K562 (cell line): Measurements from ENCODE around the gene ALDH1A3. TPM values are rescaled to one million over a fixed set of nuclear protein-coding genes. Genes with fewer than 3 reads are reported as not detected.

Experiments
- ATAC-seq: fragments of 200-7000 bp; cut with Tn5 transposase; 3 replicates; pipeline ENCODE4 v1.9.1; 2020; ENCODE audit warnings: moderate library complexity
- BruUV-seq: library from RNA; stranded (reverse); fragments of 400-500 nt; replicated peaks from 2 replicates; lab custom pipeline; 2021; lab: Mats Ljungman, UMichigan
- CTCF ChIA-PET: fragments of 300-600 bp; formaldehyde crosslinking; extraction: SDS; loops from one replicate; lab custom pipeline; 2021; ENCODE audit warnings: low intra/inter-chr PET ratio; lab: Yijun Ruan, JAX
- POLR2A ChIA-PET: fragments of 300-600, 350-650 bp; sonication (Branson Sonifier 250); formaldehyde crosslinking; extraction: SDS; loops from one replicate; lab custom pipeline; 2021; ENCODE audit warnings: antibody characterized with exemption, inconsistent platforms; lab: Yijun Ruan, JAX
- DNase-seq, 4 experiments: peaks; one replicate each; pipeline versions ENCODE4 v3.0.0 to v3.0.0-alpha.2; 2011 to 2018; ENCODE audit warnings: low spot score in 3 of 4, mixed read lengths in 3 of 4; ENCODE audit errors: extremely low read depth in 1 of 4
- FAIRE-seq: peaks from 2 replicates; lab custom pipeline; 2011; peaks lifted over from hg19 to GRCh38; lab: Jason Lieb, UNC
- H2AFZ ChIP-seq: 2 replicates; pipeline ENCODE4 v1.6.0; 2011; ENCODE audit warnings: low read depth, low read length, control low read depth, inconsistent platforms
- H3K27ac ChIP-seq: fragments of 200-600 bp; 3 replicates; pipeline ENCODE4 v1.8.0; 2011; ENCODE audit warnings: low read depth, mild to moderate bottlenecking, control low read depth, inconsistent platforms, low read length, moderate library complexity, mixed read lengths; ENCODE audit errors: extremely low read depth
- H3K27me3 ChIP-seq, 2 experiments: fragments of 300-600 bp in 1 of 2; 2 replicates in 1 of 2; 3 replicates in 1 of 2; pipeline versions ENCODE4 v1.6.0 to v1.8.0; 2011; ENCODE audit warnings: inconsistent platforms in 2 of 2, low read length in 2 of 2, mild to moderate bottlenecking in 1 of 2, mixed read lengths in 1 of 2, moderate library complexity in 1 of 2; ENCODE audit not compliant: control insufficient read depth in 2 of 2, insufficient read depth in 2 of 2
- H3K36me3 ChIP-seq: fragments of 300-600 bp; 3 replicates; pipeline ENCODE4 v1.8.0; 2011; ENCODE audit warnings: mild to moderate bottlenecking, low read length, inconsistent platforms; ENCODE audit not compliant: control insufficient read depth, insufficient read depth
- H3K4me1 ChIP-seq, 2 experiments: fragments of 200-600 bp in 1 of 2; replicated peaks in 1 of 2; 2 replicates in 1 of 2; 3 replicates in 1 of 2; pipeline versions ENCODE4 v1.5.1 to v1.8.0; 2011; ENCODE audit warnings: inconsistent platforms in 2 of 2, low read length in 2 of 2, mild to moderate bottlenecking in 1 of 2, mixed read lengths in 1 of 2, moderate library complexity in 1 of 2; ENCODE audit not compliant: control insufficient read depth in 2 of 2, insufficient read depth in 2 of 2
- H3K4me2 ChIP-seq: 2 replicates; pipeline ENCODE4 v1.6.1; 2011; ENCODE audit warnings: low read length, control low read depth, inconsistent platforms, mixed read lengths; ENCODE audit not compliant: insufficient read depth
- H3K4me3 ChIP-seq: fragments of 200-600 bp; sonication (generic), shearing (Covaris generic); 2 replicates; pipeline ENCODE4 v1.5.1; 2016; ENCODE audit warnings: control low read depth, inconsistent platforms
- H3K79me2 ChIP-seq: fragments of 200-600 bp; 3 replicates; pipeline ENCODE4 v1.8.0; 2011; ENCODE audit warnings: low read length, inconsistent platforms; ENCODE audit not compliant: control insufficient read depth, insufficient read depth
- H3K9ac ChIP-seq, 2 experiments: 2 replicates each; pipeline versions ENCODE4 v1.6.0 to v1.6.1; 2011; ENCODE audit warnings: low read depth in 2 of 2, low read length in 2 of 2, control low read depth in 1 of 2, inconsistent platforms in 1 of 2, mild to moderate bottlenecking in 1 of 2, mixed read lengths in 1 of 2; ENCODE audit not compliant: insufficient read depth in 1 of 2
- H3K9me1 ChIP-seq: one replicate; pipeline ENCODE4 v1.6.0; 2011; ENCODE audit warnings: inconsistent platforms, mild to moderate bottlenecking, low read length, moderate library complexity; ENCODE audit not compliant: control insufficient read depth, insufficient read depth
- H3K9me3 ChIP-seq: replicated peaks from 2 replicates; pipeline ENCODE4 v1.5.1; 2011; ENCODE audit warnings: low read depth, low read length, inconsistent platforms; ENCODE audit not compliant: control insufficient read depth, insufficient read depth
- H4K20me1 ChIP-seq: replicated peaks from 2 replicates; pipeline ENCODE4 v1.6.1; 2011; ENCODE audit warnings: low read length, inconsistent platforms, mixed read lengths; ENCODE audit not compliant: control insufficient read depth, insufficient read depth
- BCLAF1 ChIP-seq, 2 experiments: fragments of 450-650 bp in 1 of 2; IDR thresholded peaks; 2 replicates each; pipeline ENCODE4 v1.6.1; 2011 to 2017; ENCODE audit warnings: low read depth in 2 of 2, antibody characterized with exemption in 1 of 2, borderline replicate concordance in 1 of 2, low read length in 1 of 2, mild to moderate bottlenecking in 1 of 2, mixed read lengths in 1 of 2; ENCODE audit not compliant: control insufficient read depth in 1 of 2
- HIVEP1 ChIP-seq: fragments of 250-450 bp; sonication (Bioruptor Pico); IDR thresholded peaks from 2 replicates; pipeline ENCODE4 v1.4.0; 2020; ENCODE audit warnings: mild to moderate bottlenecking
- HMG20B ChIP-seq: fragments of 250-450 bp; sonication (Bioruptor Pico); IDR thresholded peaks from 2 replicates; pipeline ENCODE4 v1.5.0; 2021; ENCODE audit warnings: mild to moderate bottlenecking
- LEF1 ChIP-seq: fragments of 450-650 bp; IDR thresholded peaks from 2 replicates; pipeline ENCODE4 v1.6.1; 2016; ENCODE audit warnings: mild to moderate bottlenecking
- MAFF ChIP-seq: IDR thresholded peaks from 2 replicates; pipeline ENCODE4 v1.6.1; 2012; ENCODE audit warnings: low read length, improper control_type of control experiment
- MEIS2 ChIP-seq: fragments of 450-650 bp; IDR thresholded peaks from 2 replicates; pipeline ENCODE4 v1.6.1; 2014; ENCODE audit warnings: mild to moderate bottlenecking; ENCODE audit not compliant: partially characterized antibody
- NR2F6 ChIP-seq: fragments of 450-650 bp; formaldehyde crosslinking; IDR thresholded peaks from 2 replicates; pipeline ENCODE4 v1.4.0; 2020; ENCODE audit warnings: mild to moderate bottlenecking
- OTX1 ChIP-seq: fragments of 450-650 bp; formaldehyde crosslinking; IDR thresholded peaks from 2 replicates; pipeline ENCODE4 v1.4.0; 2022; ENCODE audit warnings: mild to moderate bottlenecking
- RCOR1 ChIP-seq, 2 experiments: IDR thresholded peaks; 2 replicates each; pipeline ENCODE4 v1.6.1; 2012; ENCODE audit warnings: low read depth in 2 of 2, low read length in 2 of 2, borderline replicate concordance in 1 of 2, improper control_type of control experiment in 1 of 2
- SIRT6 ChIP-seq: IDR thresholded peaks from one replicate; pipeline ENCODE4 v1.6.1; 2012; ENCODE audit warnings: low read depth, mild to moderate bottlenecking, control low read depth, inconsistent platforms, low read length, moderate library complexity
- SNIP1 ChIP-seq: fragments of 450-650 bp; IDR thresholded peaks from 2 replicates; pipeline ENCODE4 v1.7.1; 2017; ENCODE audit warnings: low read depth, mild to moderate bottlenecking
- SRSF7 ChIP-seq: fragments of 200-400 bp; formaldehyde crosslinking; optimal IDR thresholded peaks from 2 replicates; pipeline ENCODE3; 2017; ENCODE audit warnings: mild to moderate bottlenecking, low read depth, low read length
- TAF1 ChIP-seq: IDR thresholded peaks from 2 replicates; pipeline ENCODE4 v1.6.1; 2011; ENCODE audit warnings: mild to moderate bottlenecking, low read length, moderate library complexity; ENCODE audit not compliant: insufficient read depth, control insufficient read depth, severe bottlenecking; ENCODE audit errors: extremely low read depth
- VEZF1 ChIP-seq: fragments of 200-800 bp; sonication (Bioruptor generic); IDR thresholded peaks from 2 replicates; pipeline ENCODE4 v1.6.1; 2017; ENCODE audit warnings: missing genetic modification characterization, missing compliant biosample characterization
- XRCC3 ChIP-seq: fragments of 450-650 bp; IDR thresholded peaks from 2 replicates; pipeline ENCODE4 v1.6.1; 2017; ENCODE audit warnings: mild to moderate bottlenecking, moderate library complexity
- ZNF76 ChIP-seq: fragments of 250-450 bp; sonication (Bioruptor Pico); IDR thresholded peaks from 2 replicates; pipeline ENCODE4 v1.4.0; 2020; ENCODE audit warnings: mild to moderate bottlenecking, moderate library complexity, borderline replicate concordance
- ZZZ3 ChIP-seq: fragments of 450-650 bp; IDR thresholded peaks from 2 replicates; pipeline ENCODE4 v1.6.1; 2016; ENCODE audit warnings: antibody characterized with exemption, mild to moderate bottlenecking, moderate library complexity
- WGBS: fragments of 100-300 bp; shearing (Covaris generic); methylation state at CpG from one replicate; pipeline ENCODE4 v1.1.6; 2016; ENCODE audit warnings: low coverage, mixed read lengths; ENCODE audit not compliant: insufficient coverage; ENCODE audit errors: missing lambda C conversion rate; 5-methylcytosine and 5-hydroxymethylcytosine counted together
- in situ Hi-C: fragments of 300-500 bp; cut with MboI; formaldehyde crosslinking; loops from 4 replicates; pipeline ENCODE4 v1.15.0; 2018; ENCODE audit warnings: inconsistent platforms, mixed read lengths
- intact Hi-C: fragments of 100-400 bp; cut with micrococcal nuclease; formaldehyde crosslinking; loops from 2 replicates; pipeline ENCODE4 v1.14.2; 2022
- polyA plus RNA-seq, 8 experiments: library from polyadenylated mRNA; depleted of rRNA in 4 of 8; stranded (reverse) in 5 of 8; unstranded in 3 of 8; fragments of >200 nt; fragmentation: Nextera tagmentation in 2 of 8; fragmentation: Illumina TruSeq in 1 of 8; extraction: Ambion mirVana in 2 of 8; extraction: Trizol in 1 of 8; gene quantifications; 2 replicates each; pipeline versions ENCODE4 v1.2.1 to v1.2.3, GENCODE V29; 2011 to 2014; ENCODE audit warnings: inconsistent platforms in 1 of 8, missing spikeins in 1 of 8
- total RNA-seq, 7 experiments: library from RNA; depleted of rRNA in 6 of 7; stranded (reverse); fragments of >200 nt in 6 of 7; fragmentation: Illumina TruSeq in 2 of 7; extraction: Trizol in 2 of 7; gene quantifications; 2 replicates each; pipeline versions ENCODE4 v1.2.1 to v1.2.3, GENCODE V29; 2011 to 2021; ENCODE audit warnings: low replicate concordance in 1 of 7

The ALDH1A3 gene
- total and polyA plus RNA-seq, 9 of the 15 experiments (the other 6 are each of a cell fraction or from before 2014, with no cell fraction given), result 0.38 TPM; not detected in 8

- no peak overlapping the region for H3K4me2 ChIP-seq
- H2AFZ ChIP-seq, result no peak overlapping the region
- no peak for FAIRE-seq
- in situ Hi-C loops, result no loop called here
- no peak overlapping the region for H3K27ac ChIP-seq
- no peak overlapping the region; a peak in 1 of 4 replicates for H3K9ac ChIP-seq
- no peaks in the 10 kb centered on the region for H3K9me3 ChIP-seq
- H3K79me2 ChIP-seq, result no peaks in the 10 kb centered on the region
- H3K4me3 ChIP-seq, result no peak overlapping the region
- DNase-seq, result no peak
- H3K27me3 ChIP-seq, result peaks cover 28 to 78% of the 10 kb centered on the region in 2 experiments
- WGBS, result under 1% methylated on average over 24 of the region's 26 CpGs
- no peaks in the 10 kb centered on the region for H3K4me1 ChIP-seq
- H3K9me1 ChIP-seq, result no peaks in the 10 kb centered on the region
- CTCF ChIA-PET, result no interaction called here
- POLR2A ChIA-PET, result interaction anchor here (0.5 to 0.6 kb wide), 2 partner anchors 12 to 372 kb away, joined by 3 read pairs; no protein-coding TSS in a partner anchor
- H4K20me1 ChIP-seq, result no peaks in the 10 kb centered on the region; the same call in 1 of the 2 replicates
- H3K36me3 ChIP-seq, result no peaks in the 10 kb centered on the region
- ATAC-seq, result peak; percentile 28; the same call in 2 of the 3 replicates
- intact Hi-C loops, result no loop called here
- no TSS peak for BruUV-seq
- no peak for TF ChIP-seq MAFF
- TF ChIP-seq MEIS2, result no peak
- TF ChIP-seq OTX1 (CRISPR knock-in tag), result no peak
- TF ChIP-seq XRCC3, result no peak
- no peak for TF ChIP-seq ZNF76 (CRISPR knock-in tag)
- TF ChIP-seq NR2F6 (CRISPR knock-in tag), result no peak
- TF ChIP-seq RCOR1 (IDR thresholded peaks at IDR 0.05; ENCODE audit: borderline replicate concordance in 1 of 2, low read depth in 2 of 2, low read length in 2 of 2), result no peak
- TF ChIP-seq HMG20B (CRISPR knock-in tag), result no peak
- TF ChIP-seq HIVEP1 (CRISPR knock-in tag), result no peak
- no peak for TF ChIP-seq VEZF1
- no peak for TF ChIP-seq ZZZ3
- TF ChIP-seq SRSF7, result no peak
- no peak for TF ChIP-seq TAF1
- no peak for TF ChIP-seq LEF1
- TF ChIP-seq SNIP1, result no peak
- no peak for TF ChIP-seq BCLAF1 (IDR thresholded peaks at IDR 0.05; ENCODE audit: borderline replicate concordance in 1 of 2, control insufficient read depth in 1 of 2, low read depth in 2 of 2, low read length in 1 of 2)
- TF ChIP-seq SIRT6, result no peak
Observed at GRCh38 chr15:100897221-100898151, 17.9 kb downstream of the ALDH1A3 start.
